Gastrocnemius medialis (tissue), 4 donors: ENCODE measurements around the gene GLIPR1. TPM values are rescaled to one million over a fixed set of nuclear protein-coding genes. Genes with fewer than 3 reads are reported as not detected.

ENCODE experiments used
- ATAC-seq, 2 donors: fragments of 150-250 bp; one replicate each; pipeline ENCODE4 v1.9.1; 2016
- DNase-seq, 2 donors: peaks; one replicate each; pipeline ENCODE4 v3.0.0-alpha.2; 2019
- H3K27ac ChIP-seq, 4 donors: fragments of 200-600 bp; sonication (generic); 1 replicate in 1 of 4; 2 replicates in 3 of 4; pipeline ENCODE4 v1.5.1; 2016 to 2018; ENCODE audit warnings: mild to moderate bottlenecking in 2 of 4, moderate library complexity in 1 of 4
- H3K27me3 ChIP-seq, 3 donors: fragments of 200-600 bp; sonication (generic) in 2 of 3; 1 replicate in 1 of 3; 2 replicates in 2 of 3; pipeline versions ENCODE4 v1.5.1 to v1.6.0; 2016 to 2019; ENCODE audit warnings: mild to moderate bottlenecking in 1 of 3, moderate library complexity in 1 of 3
- H3K36me3 ChIP-seq, 2 donors: fragments of 200-600 bp; sonication (generic) in 1 of 2; one replicate each; pipeline ENCODE4 v1.5.1; 2017 to 2018
- H3K4me1 ChIP-seq, 2 donors: fragments of 200-600 bp; sonication (generic) in 1 of 2; one replicate each; pipeline ENCODE4 v1.5.1; 2016 to 2017; ENCODE audit warnings: mild to moderate bottlenecking in 2 of 2
- H3K4me3 ChIP-seq, 4 donors: fragments of 200-600 bp; sonication (generic) in 3 of 4; 1 replicate in 1 of 4; 2 replicates in 3 of 4; pipeline ENCODE4 v1.5.1; 2016 to 2019; ENCODE audit warnings: mild to moderate bottlenecking in 2 of 4
- H3K9me3 ChIP-seq, 3 donors: fragments of 200-600 bp; sonication (generic) in 2 of 3; 1 replicate in 1 of 3; 2 replicates in 2 of 3; pipeline ENCODE4 v1.5.1; 2016 to 2019
- CTCF ChIP-seq, 5 experiments: fragments of 450-650 bp in 3 of 5; fragments of 200-600 bp in 2 of 5; sonication (generic) in 2 of 5; IDR thresholded peaks in 4 of 5; conservative IDR thresholded peaks in 1 of 5; 1 replicate in 4 of 5; 2 replicates in 1 of 5; pipeline ENCODE4 v1.5.1; 2016 to 2019; ENCODE audit warnings: antibody characterized with exemption in 5 of 5, mild to moderate bottlenecking in 3 of 5, moderate library complexity in 3 of 5
- POLR2A ChIP-seq, 2 donors: fragments of 450-650 bp; IDR thresholded peaks; one replicate each; pipeline ENCODE4 v1.6.1; 2017; ENCODE audit warnings: antibody characterized with exemption in 2 of 2, mild to moderate bottlenecking in 2 of 2, moderate library complexity in 2 of 2
- in situ Hi-C, 4 donors: fragments of 200-750 bp; cut with MboI; loops; one replicate each; pipeline versions ENCODE4 v1.15.0 to v1.8.0; 2017; ENCODE audit warnings: low sequenced_read_pairs in 4 of 4
- intact Hi-C: fragments of 100-400 bp; cut with DNase I; formaldehyde crosslinking; loops from one replicate; pipeline ENCODE4 v1.15.1; 2023; ENCODE audit warnings: low total_unique reads
- total RNA-seq, 4 donors: library from RNA; depleted of rRNA; stranded (reverse); fragments of >200 nt; gene quantifications; one replicate each; pipeline versions ENCODE4 v1.1.0 to v1.2.3, GENCODE V29; 2016

GLIPR1 gene
- total RNA-seq, 4 donors from 2014 or later, result 1.1 to 5.6 (median 2.8) TPM

- Histone ChIP-seq H3K4me1 (peaks cover 20 to 33% of the 10 kb centered on the region in 2 donors), H3K27me3 (no peaks in the 10 kb centered on the region), H3K36me3 (peaks cover 0 to 59% of the 10 kb centered on the region in 2 donors), H3K9me3 (no peaks in the 10 kb centered on the region), H3K4me3 (no peak overlapping the region), H3K27ac (no peak overlapping the region)
- DNase-seq (no peak), ATAC-seq (no peak)
- TF ChIP-seq POLR2A (IDR thresholded peaks at IDR 0.05) (no peak), CTCF (IDR thresholded peaks at IDR 0.05 in 4 of 5, conservative IDR thresholded peaks at IDR 0.05 in 1 of 5) (peak in 4 of 5 experiments; percentile 14 to 44 (median 26))
- intact Hi-C loops, result loop anchor here (2.0 kb wide), 1 partner anchor 171 kb away; the partner anchor contains the start of gene GLIPR1L1
- in situ Hi-C loops, result loop anchor here in 3 of 4 donors (10.0 to 25.0 kb wide), 3 partner anchors 171 to 1256 kb away; partner anchors contain the start of genes CAPS2 (in 2 of the 3), GLIPR1L1 (in 2 of the 3) and ZDHHC17 (in 1 of the 3)
Measured at GRCh38 chr12:75505706-75506312, 25.3 kb downstream of the GLIPR1 start.

GRCh38 chr12:75507086-75507485 is 26.5 kb downstream of the GLIPR1 start:
- peaks cover 0 to 47% of the 10 kb centered on the region in 2 donors for H3K36me3 ChIP-seq
- H3K4me1 ChIP-seq, result peaks cover 25 to 35% of the 10 kb centered on the region in 2 donors
- no peak for TF ChIP-seq CTCF (IDR thresholded peaks at IDR 0.05 in 4 of 5, conservative IDR thresholded peaks at IDR 0.05 in 1 of 5)
- no peak for TF ChIP-seq POLR2A (IDR thresholded peaks at IDR 0.05)
- no peak overlapping the region for H3K27ac ChIP-seq
- in situ Hi-C loops (loop anchor here in 3 of 4 donors (10.0 to 25.0 kb wide), 3 partner anchors 172 to 1255 kb away; partner anchors contain the start of genes CAPS2 (in 2 of the 3), GLIPR1L1 (in 2 of the 3) and ZDHHC17 (in 1 of the 3)), intact Hi-C loops (no loop called here)
- ATAC-seq, result no peak
- no peak for DNase-seq
- H3K4me3 ChIP-seq, result no peak overlapping the region
- H3K27me3 ChIP-seq, result no peaks in the 10 kb centered on the region
- no peaks in the 10 kb centered on the region for H3K9me3 ChIP-seq

GRCh38 chr12:75508159-75508558 is 27.6 kb downstream of the GLIPR1 start:
- no peaks in the 10 kb centered on the region for H3K27me3 ChIP-seq
- in situ Hi-C loops, result loop anchor here in 3 of 4 donors (10.0 to 25.0 kb wide), 3 partner anchors 173 to 1254 kb away; partner anchors contain the start of genes CAPS2 (in 2 of the 3), GLIPR1L1 (in 2 of the 3) and ZDHHC17 (in 1 of the 3)

GRCh38 chr12:75509621-75510020 is 29.1 kb downstream of the GLIPR1 start:
- intact Hi-C loops (loop anchor here (5.0 kb wide), 1 partner anchor 523 kb away; the partner anchor contains the start of gene PHLDA1), in situ Hi-C loops (loop anchor here in 3 of 4 donors (10.0 to 25.0 kb wide), 3 partner anchors 175 to 1253 kb away; partner anchors contain the start of genes CAPS2 (in 2 of the 3), GLIPR1L1 (in 2 of the 3) and ZDHHC17 (in 1 of the 3))
- H3K4me1 ChIP-seq, result peaks cover 26 to 35% of the 10 kb centered on the region in 2 donors
- H3K27ac ChIP-seq, result no peak overlapping the region
- H3K27me3 ChIP-seq, result no peaks in the 10 kb centered on the region
- H3K9me3 ChIP-seq, result no peaks in the 10 kb centered on the region
- ATAC-seq, result no peak
- no peak overlapping the region for H3K4me3 ChIP-seq
- H3K36me3 ChIP-seq, result peaks cover 0 to 22% of the 10 kb centered on the region in 2 donors
- no peak for DNase-seq
- no peak for TF ChIP-seq CTCF (IDR thresholded peaks at IDR 0.05 in 4 of 5, conservative IDR thresholded peaks at IDR 0.05 in 1 of 5)
- no peak for TF ChIP-seq POLR2A (IDR thresholded peaks at IDR 0.05)

More at GRCh38 chr12:75508159-75508558, 27.6 kb downstream of the GLIPR1 start:
- no peak overlapping the region for H3K4me3 ChIP-seq
- intact Hi-C loops, result no loop called here
- no peaks in the 10 kb centered on the region for H3K9me3 ChIP-seq
- peaks cover 0 to 36% of the 10 kb centered on the region in 2 donors for H3K36me3 ChIP-seq
- DNase-seq (no peak), ATAC-seq (no peak)
- H3K27ac ChIP-seq, result no peak overlapping the region
- peaks cover 26 to 35% of the 10 kb centered on the region in 2 donors for H3K4me1 ChIP-seq
- no peak for TF ChIP-seq POLR2A (IDR thresholded peaks at IDR 0.05)
- TF ChIP-seq CTCF (IDR thresholded peaks at IDR 0.05 in 4 of 5, conservative IDR thresholded peaks at IDR 0.05 in 1 of 5), result no peak
